Mucosa of descending colon (tissue), 3 donors: Measurements from ENCODE around the gene GGA3. TPM values are rescaled to one million over a fixed set of nuclear protein-coding genes. Genes with fewer than 3 reads are reported as not detected.

ENCODE experiments used
- ATAC-seq: fragments of 200-7000 bp; cut with Tn5 transposase; one replicate; pipeline ENCODE4 v1.9.1; 2020; ENCODE audit warnings: mild to moderate bottlenecking, moderate library complexity
- DNase-seq, 3 donors: peaks; one replicate each; pipeline ENCODE4 v3.0.0-alpha.2; 2020
- H3K36me3 ChIP-seq: fragments of 200-600 bp; one replicate; pipeline ENCODE4 v1.8.0; 2021; ENCODE audit warnings: low read depth, mild to moderate bottlenecking
- H3K4me1 ChIP-seq: fragments of 200-600 bp; one replicate; pipeline ENCODE4 v1.8.0; 2021; ENCODE audit warnings: low read depth, mild to moderate bottlenecking
- H3K4me3 ChIP-seq: fragments of 200-600 bp; one replicate; pipeline ENCODE4 v1.8.0; 2021; ENCODE audit warnings: mild to moderate bottlenecking
- H3K9me3 ChIP-seq: fragments of 200-600 bp; one replicate; pipeline ENCODE4 v1.8.0; 2021; ENCODE audit warnings: mild to moderate bottlenecking
- intact Hi-C, 2 donors: fragments of 100-400 bp; cut with DNase I in 1 of 2; cut with micrococcal nuclease in 1 of 2; formaldehyde crosslinking; loops; one replicate each; pipeline versions ENCODE4 v1.11.0 to v1.11.1; 2022; cut with DNase I, micrococcal nuclease
- total RNA-seq, 3 donors: library from RNA; stranded (reverse); fragmentation: NEBNext Ultra II Directional in 2 of 3; extraction: Animal tissue kit (Norgen Biotek cat#: 25700) in 2 of 3; gene quantifications; one replicate each; pipeline versions ENCODE4 v1.2.1 to v1.2.4, GENCODE V29; 2021 to 2023
- TF ChIP-seq, protein P1 (sequence below): fragments of 200-600 bp; IDR thresholded peaks from one replicate; pipeline ENCODE4 v1.8.0; 2022; ENCODE audit warnings: antibody characterized with exemption, mild to moderate bottlenecking
- donor health status: DM: no; HTN: no; CAD: no; lungs with moderate emphysema.
- donor health status: DM: no; HTN: no; CAD: no.
- donor health status: DM: no; HTN: yes; CAD: no.

GGA3 gene
- total RNA-seq, 3 donors from 2014 or later, result 45.3 to 54.8 (median 49.3) TPM

DNA sequence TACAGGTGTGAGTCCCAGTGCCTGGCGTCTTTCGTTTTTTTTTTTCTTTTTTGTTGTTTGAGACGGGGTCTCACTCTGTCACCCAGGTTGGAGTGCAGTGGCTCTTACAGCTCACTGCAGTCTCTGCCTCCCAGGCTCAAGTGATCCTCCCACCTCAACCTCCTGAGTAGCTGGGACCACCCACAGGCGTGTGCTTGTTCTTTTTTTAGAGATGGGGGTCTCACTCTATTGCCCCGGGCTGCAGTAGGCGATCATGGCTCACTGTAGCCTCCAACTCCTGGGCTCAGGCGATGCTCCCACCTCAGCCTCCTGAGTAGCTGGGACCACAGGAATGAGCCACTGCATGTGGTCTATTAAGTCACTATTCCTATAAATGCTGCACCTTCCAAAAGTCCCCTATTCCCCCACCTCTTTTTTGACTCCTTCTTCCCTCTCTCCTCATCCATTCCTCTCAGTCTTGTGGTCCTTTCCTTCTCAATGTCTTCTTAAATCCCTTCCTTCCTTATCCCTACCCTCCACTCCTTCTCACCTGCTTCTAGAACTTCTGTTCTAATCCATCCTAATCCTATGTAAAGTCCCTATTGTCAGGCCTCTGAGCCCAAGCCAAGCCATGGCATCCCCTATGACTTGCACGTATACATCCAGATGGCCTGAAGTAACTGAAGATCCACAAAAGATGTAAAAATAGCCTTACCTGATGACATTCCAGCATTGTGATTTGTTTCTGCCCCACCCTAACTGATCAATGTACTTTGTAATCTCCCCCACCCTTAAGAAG is 9.2 kb downstream of the GGA3 start:
- intact Hi-C loops, result no loop called here
- TF ChIP-seq, protein P1, sequence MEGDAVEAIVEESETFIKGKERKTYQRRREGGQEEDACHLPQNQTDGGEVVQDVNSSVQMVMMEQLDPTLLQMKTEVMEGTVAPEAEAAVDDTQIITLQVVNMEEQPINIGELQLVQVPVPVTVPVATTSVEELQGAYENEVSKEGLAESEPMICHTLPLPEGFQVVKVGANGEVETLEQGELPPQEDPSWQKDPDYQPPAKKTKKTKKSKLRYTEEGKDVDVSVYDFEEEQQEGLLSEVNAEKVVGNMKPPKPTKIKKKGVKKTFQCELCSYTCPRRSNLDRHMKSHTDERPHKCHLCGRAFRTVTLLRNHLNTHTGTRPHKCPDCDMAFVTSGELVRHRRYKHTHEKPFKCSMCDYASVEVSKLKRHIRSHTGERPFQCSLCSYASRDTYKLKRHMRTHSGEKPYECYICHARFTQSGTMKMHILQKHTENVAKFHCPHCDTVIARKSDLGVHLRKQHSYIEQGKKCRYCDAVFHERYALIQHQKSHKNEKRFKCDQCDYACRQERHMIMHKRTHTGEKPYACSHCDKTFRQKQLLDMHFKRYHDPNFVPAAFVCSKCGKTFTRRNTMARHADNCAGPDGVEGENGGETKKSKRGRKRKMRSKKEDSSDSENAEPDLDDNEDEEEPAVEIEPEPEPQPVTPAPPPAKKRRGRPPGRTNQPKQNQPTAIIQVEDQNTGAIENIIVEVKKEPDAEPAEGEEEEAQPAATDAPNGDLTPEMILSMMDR, result no peak
- no peak for DNase-seq
- Histone ChIP-seq H3K36me3 (no peaks in the 10 kb centered on the region), H3K4me3 (no peak overlapping the region), H3K9me3 (no peaks in the 10 kb centered on the region), H3K4me1 (no peaks in the 10 kb centered on the region)
- no peak for ATAC-seq

DNA sequence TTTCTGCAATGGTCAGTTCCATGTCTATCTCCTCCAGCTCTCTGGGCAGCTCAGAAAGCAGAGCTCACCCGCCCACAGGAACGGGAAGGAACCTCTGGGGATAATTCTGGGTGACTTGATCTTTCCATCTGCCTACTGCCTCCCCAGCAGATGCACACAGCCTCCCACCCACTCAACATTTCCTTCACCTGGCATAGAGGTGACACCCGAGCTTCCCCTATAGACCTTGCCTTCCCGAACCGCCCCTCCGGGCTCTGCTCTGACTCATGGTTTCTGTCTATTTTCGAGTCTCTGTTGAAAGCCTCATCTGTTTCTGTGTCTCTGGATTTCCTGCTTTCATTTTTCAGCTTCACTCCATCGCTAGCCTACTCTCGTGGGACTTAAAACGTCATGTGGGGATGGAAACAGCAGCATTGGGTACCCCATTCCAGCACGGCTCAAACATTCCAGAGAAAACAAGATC is 11.4 kb downstream of the GGA3 start:
- TF ChIP-seq, protein P1, result no peak
- no peaks in the 10 kb centered on the region for H3K4me1 ChIP-seq
- no peak overlapping the region for H3K4me3 ChIP-seq
- intact Hi-C loops, result no loop called here
- ATAC-seq (peak; percentile 68), DNase-seq (no peak)
- H3K9me3 ChIP-seq, result no peaks in the 10 kb centered on the region
- H3K36me3 ChIP-seq, result no peaks in the 10 kb centered on the region

DNA sequence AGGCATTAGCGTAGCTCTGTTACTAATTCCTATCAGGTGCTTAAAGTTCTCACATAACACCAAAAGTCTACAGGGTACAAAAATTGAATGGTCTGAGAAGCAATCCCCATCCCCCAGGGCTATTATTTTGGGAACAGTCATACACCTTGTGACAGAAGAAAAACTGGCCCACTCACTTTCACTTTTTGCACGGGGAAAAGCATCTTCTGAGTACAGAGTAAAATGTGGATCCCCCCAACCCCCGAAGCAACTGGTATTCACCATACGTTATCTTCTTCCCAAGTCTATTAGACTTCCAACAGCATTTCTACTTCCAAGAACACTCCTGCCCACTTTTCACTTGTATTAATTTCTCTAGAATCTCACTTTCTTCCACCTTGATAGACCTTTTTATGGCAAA is 11.8 kb downstream of the GGA3 start:
- intact Hi-C loops, result no loop called here
- ATAC-seq (no peak), DNase-seq (no peak)
- no peak overlapping the region for H3K4me3 ChIP-seq
- no peaks in the 10 kb centered on the region for H3K36me3 ChIP-seq
- H3K4me1 ChIP-seq, result no peaks in the 10 kb centered on the region
- TF ChIP-seq, protein P1, result no peak
- no peaks in the 10 kb centered on the region for H3K9me3 ChIP-seq

DNA sequence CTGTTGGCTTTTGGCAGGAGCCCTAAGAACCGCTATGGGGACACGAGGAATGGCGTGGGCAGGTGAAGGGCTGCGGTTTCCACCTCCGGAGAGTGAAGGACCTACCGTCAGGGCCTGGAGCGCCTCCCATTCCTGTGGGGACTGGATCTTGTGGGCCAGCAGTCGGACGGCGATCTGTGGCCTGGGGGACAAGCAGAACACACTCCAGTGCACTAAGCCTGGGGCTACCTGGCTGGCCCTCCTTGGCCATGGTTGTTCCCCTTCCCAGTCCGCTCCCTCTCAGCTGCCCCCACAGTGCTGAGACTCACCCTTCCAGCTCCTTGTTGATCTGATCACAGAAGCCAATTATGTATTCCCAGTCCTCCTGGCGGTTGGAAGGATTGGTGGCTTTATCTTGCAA is 15.0 kb downstream of the GGA3 start:
- ATAC-seq (no peak), DNase-seq (no peak)
- H3K4me3 ChIP-seq, result no peak overlapping the region
- H3K4me1 ChIP-seq, result no peaks in the 10 kb centered on the region
- no peaks in the 10 kb centered on the region for H3K9me3 ChIP-seq
- intact Hi-C loops, result no loop called here
- TF ChIP-seq, protein P1, result no peak
- H3K36me3 ChIP-seq, result no peaks in the 10 kb centered on the region

DNA sequence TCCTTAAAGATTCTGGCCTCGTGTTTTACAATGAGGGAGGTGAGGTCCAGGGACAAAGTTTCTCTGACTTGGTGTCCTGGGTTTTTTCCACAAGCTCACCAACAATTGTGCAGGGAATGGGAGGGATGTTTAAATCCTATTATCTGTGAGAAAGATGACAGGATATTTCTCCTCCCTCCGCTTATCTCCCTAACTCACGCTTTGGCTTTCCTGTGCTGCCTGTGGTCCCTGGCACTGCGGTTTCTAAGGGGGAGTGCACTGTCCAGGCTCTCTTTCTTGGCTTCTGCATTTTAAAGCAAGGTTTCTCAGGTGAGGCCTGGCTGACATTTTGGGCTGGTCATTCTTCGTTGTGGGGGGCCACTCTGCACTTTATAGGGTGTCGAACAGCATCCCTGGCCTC is 16.4 kb downstream of the GGA3 start:
- no peak for ATAC-seq
- no peaks in the 10 kb centered on the region for H3K4me1 ChIP-seq
- no peaks in the 10 kb centered on the region for H3K36me3 ChIP-seq
- no peak for DNase-seq
- intact Hi-C loops, result no loop called here
- H3K9me3 ChIP-seq, result no peaks in the 10 kb centered on the region
- TF ChIP-seq, protein P1, result no peak
- no peak overlapping the region for H3K4me3 ChIP-seq
